Activated CD8-positive, alpha-beta T cell treated with anti-CD3 and anti-CD28 coated beads for 36 hours (primary cell): ENCODE results near the gene RTP5. TPM values are rescaled to one million over a fixed set of nuclear protein-coding genes. Genes with fewer than 3 reads are reported as not detected.

Source experiments
- ATAC-seq: fragments of 200-7000 bp; cut with Tn5 transposase; one replicate; pipeline ENCODE4 v1.10.0; 2021; ENCODE audit warnings: mild to moderate bottlenecking, moderate library complexity
- CTCF ChIA-PET: fragments of 350-600 bp; sonication (Branson Sonifier 250); formaldehyde crosslinking; loops from one replicate; lab custom pipeline; 2021; ENCODE audit warnings: antibody characterized with exemption; lab: Charles Lee
- POLR2A ChIA-PET: fragments of 350-600 bp; sonication (Branson Sonifier 250); formaldehyde crosslinking; loops from one replicate; lab custom pipeline; 2021; ENCODE audit warnings: antibody characterized with exemption; lab: Charles Lee
- DNase-seq: peaks from one replicate; pipeline ENCODE4 v3.0.0-alpha.2; 2020
- H3K27ac Mint-ChIP-seq: one replicate; pipeline ENCODE4 v1.8.0; 2021; ENCODE audit warnings: mild to moderate bottlenecking, mixed read lengths
- H3K27me3 Mint-ChIP-seq: one replicate; pipeline ENCODE4 v1.8.0; 2021; ENCODE audit warnings: mixed read lengths
- H3K36me3 Mint-ChIP-seq: one replicate; pipeline ENCODE4 v1.8.0; 2021; ENCODE audit warnings: low read depth, mixed read lengths
- H3K4me1 Mint-ChIP-seq: one replicate; pipeline ENCODE4 v1.8.0; 2021; ENCODE audit warnings: low read depth, mixed read lengths
- H3K4me3 Mint-ChIP-seq: one replicate; pipeline ENCODE4 v1.8.0; 2021; ENCODE audit warnings: mild to moderate bottlenecking, moderate library complexity, mixed read lengths
- H3K9me3 Mint-ChIP-seq: one replicate; pipeline ENCODE4 v1.8.0; 2021; ENCODE audit warnings: mixed read lengths
- CTCF ChIP-seq: fragments of 200-600 bp; IDR thresholded peaks from one replicate; pipeline ENCODE4 v1.8.0; 2022; ENCODE audit warnings: antibody characterized with exemption, mild to moderate bottlenecking
- intact Hi-C: fragments of 100-400 bp; cut with micrococcal nuclease; formaldehyde crosslinking; loops from one replicate; pipeline ENCODE4 v1.10.0; 2022
- total RNA-seq, 2 experiments: library from RNA; stranded (reverse); gene quantifications; one replicate each; pipeline ENCODE4 v1.2.3, GENCODE V29; 2021

RTP5 gene
- total RNA-seq, 2 experiments from 2014 or later: 0.22 to 0.29 TPM

- Mint-ChIP-seq H3K9me3 (no peaks in the 10 kb centered on the region), H3K27ac (no peak overlapping the region), H3K4me1 (peaks cover 33% of the 10 kb centered on the region), H3K27me3 (no peaks in the 10 kb centered on the region), H3K36me3 (peaks cover 7% of the 10 kb centered on the region), H3K4me3 (no peak overlapping the region)
- DNase-seq (peak; percentile 84), ATAC-seq (no peak)
- TF ChIP-seq CTCF: peak; percentile 55
- POLR2A ChIA-PET: interaction anchor here (0.7 to 1.7 kb wide), 4 partner anchors 10 to 176 kb away, joined by 3 to 9 read pairs (median 4); partner anchors contain the start of gene ING5
- CTCF ChIA-PET: interaction anchor here (0.7 to 5.2 kb wide), 35 partner anchors 11 to 269 kb away, joined by 3 to 62 read pairs (median 6); partner anchors contain the start of genes ATG4B, D2HGDH, DTYMK and ING5
- intact Hi-C loops: no loop called here
Measured at GRCh38 chr2:241877989-241878970, 8.8 kb downstream of the RTP5 start.

- ATAC-seq: no peak
- Mint-ChIP-seq H3K4me1 (peaks cover 29% of the 10 kb centered on the region), H3K27me3 (no peaks in the 10 kb centered on the region)
Measured at GRCh38 chr2:241879326-241879725, 9.8 kb downstream of the RTP5 start.

GRCh38 chr2:241880311-241881073 is 11.0 kb downstream of the RTP5 start:
- Mint-ChIP-seq H3K4me1 (peaks cover 27% of the 10 kb centered on the region), H3K27ac (peak overlapping the region; percentile 92), H3K27me3 (no peaks in the 10 kb centered on the region), H3K36me3 (peaks cover 17% of the 10 kb centered on the region), H3K4me3 (peak overlapping the region; percentile 84), H3K9me3 (no peaks in the 10 kb centered on the region)
- intact Hi-C loops: loop anchor here (5.0 kb wide), 1 partner anchor 193 kb away; the partner anchor contains the start of gene DTYMK
- TF ChIP-seq CTCF: no peak
- POLR2A ChIA-PET: interaction anchor here (0.6 to 2.2 kb wide), 7 partner anchors 12 to 192 kb away, joined by 3 to 9 read pairs (median 4); partner anchors contain the start of genes D2HGDH and ING5
- no peak for ATAC-seq
- no peak for DNase-seq
- CTCF ChIA-PET: interaction anchor here (1.5 to 5.2 kb wide), 4 partner anchors 13 to 178 kb away, joined by 5 to 62 read pairs (median 28); partner anchors contain the start of genes D2HGDH, ING5 and RTP5

More at GRCh38 chr2:241879326-241879725, 9.8 kb downstream of the RTP5 start:
- intact Hi-C loops: no loop called here
- Mint-ChIP-seq H3K36me3 (peaks cover 10% of the 10 kb centered on the region), H3K27ac (no peak overlapping the region), H3K4me3 (peak overlapping the region; percentile 84), H3K9me3 (no peaks in the 10 kb centered on the region)
- DNase-seq: no peak
- no peak for TF ChIP-seq CTCF
- ChIA-PET CTCF (interaction anchor here (1.1 to 5.2 kb wide), 17 partner anchors 12 to 241 kb away, joined by 3 to 62 read pairs (median 6); partner anchors contain the start of genes ATG4B, D2HGDH, ING5 and RTP5), POLR2A (interaction anchor here (0.6 to 2.2 kb wide), 3 partner anchors 11 to 177 kb away, joined by 3 to 9 read pairs (median 9); partner anchors contain the start of gene ING5)

GRCh38 chr2:241882091-241882625 is 12.6 kb downstream of the RTP5 start:
- POLR2A ChIA-PET: interaction anchor here (0.6 kb wide), 1 partner anchor 96 kb away, joined by 3 read pairs; no protein-coding TSS in a partner anchor
- TF ChIP-seq CTCF: peak; percentile 59
- Mint-ChIP-seq H3K9me3 (no peaks in the 10 kb centered on the region), H3K4me1 (peaks cover 29% of the 10 kb centered on the region), H3K27ac (peak overlapping the region; percentile 92), H3K4me3 (peak overlapping the region; percentile 84), H3K36me3 (peaks cover 21% of the 10 kb centered on the region), H3K27me3 (no peaks in the 10 kb centered on the region)
- DNase-seq: peak; percentile 92
- CTCF ChIA-PET: no interaction called here
- peak; percentile 55 for ATAC-seq
- intact Hi-C loops: loop anchor here (5.0 kb wide), 1 partner anchor 195 kb away; the partner anchor contains the start of gene DTYMK
